HG02884 (cell line): Measurements from ENCODE around the gene TCL1A.
"Not testable (repeated sequence)": the region's sequence is repeated elsewhere in the genome, so short reads cannot be mapped to it uniquely, and the experiment has no call there.

Experiments used
- ATAC-seq: cut with Tn5 transposase; IDR thresholded peaks from one replicate; pipeline ENCODE4 v1.9.1; 2021; ENCODE audit warnings: mild to moderate bottlenecking, moderate library complexity; ENCODE audit not compliant: unreplicated experiment

TCL1A gene

DNA sequence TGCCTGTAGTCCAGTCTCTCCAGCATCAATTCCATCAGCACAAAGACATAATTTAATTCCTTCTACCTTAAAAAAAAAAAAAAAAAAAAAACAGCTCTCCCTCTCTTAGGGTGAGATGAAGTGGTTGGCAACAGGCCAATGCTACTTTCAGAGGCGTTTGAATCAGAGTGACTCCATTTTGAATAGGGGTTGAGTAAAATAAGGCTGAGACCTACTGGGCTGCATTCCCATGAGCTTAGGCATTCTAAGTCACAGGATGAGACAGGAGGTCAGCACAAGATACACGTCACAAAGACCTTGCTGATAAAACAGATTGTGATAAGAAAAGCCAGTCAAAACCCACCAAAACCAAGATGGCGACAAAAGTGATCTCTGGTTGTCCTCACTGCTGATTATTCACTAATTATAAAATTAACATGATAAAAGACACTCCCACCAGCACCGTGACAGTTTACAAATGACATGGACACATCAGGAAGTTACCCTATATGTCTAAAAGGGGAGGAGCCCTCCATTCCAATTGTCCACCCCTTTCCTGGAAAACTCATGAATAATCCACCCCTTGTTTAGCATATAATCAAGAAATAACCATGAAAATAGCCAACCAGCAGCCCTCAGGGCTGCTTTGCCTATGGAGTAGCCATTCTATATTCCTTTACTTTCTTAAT lies 34.6 kb downstream of the TCL1A start:
- ATAC-seq = no peak

DNA sequence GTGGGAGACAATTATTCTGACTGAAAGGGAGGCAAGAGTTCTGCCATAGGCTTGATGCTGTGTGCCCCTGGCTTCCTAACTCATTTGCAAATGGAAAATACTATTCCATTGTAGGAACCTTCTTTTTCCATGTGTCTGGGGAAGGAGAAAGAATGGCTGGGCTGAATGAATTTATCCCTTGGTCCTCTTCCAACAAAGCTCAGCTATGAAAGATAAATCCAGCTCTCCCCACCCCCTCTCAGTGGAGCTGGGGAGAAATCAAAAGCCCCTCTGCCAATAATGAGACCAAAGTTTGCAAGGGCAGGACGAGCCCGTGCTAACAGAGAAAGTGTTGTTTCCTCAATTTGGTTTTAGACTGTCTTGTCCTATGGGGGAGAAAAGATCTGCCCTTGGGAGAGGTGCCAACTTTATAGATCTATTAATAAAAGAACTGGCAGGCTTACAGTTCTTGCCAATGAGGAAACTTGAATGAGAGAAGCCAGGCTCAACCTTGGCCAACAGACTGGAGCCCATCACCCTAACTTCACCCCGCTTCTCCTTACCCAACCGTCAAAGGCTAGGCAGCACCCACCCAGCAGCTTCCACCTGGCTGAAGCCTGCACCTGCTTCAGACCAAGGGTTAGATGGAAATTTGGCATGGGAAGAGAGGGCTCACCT lies 36.6 kb downstream of the TCL1A start:
- ATAC-seq = no peak

DNA sequence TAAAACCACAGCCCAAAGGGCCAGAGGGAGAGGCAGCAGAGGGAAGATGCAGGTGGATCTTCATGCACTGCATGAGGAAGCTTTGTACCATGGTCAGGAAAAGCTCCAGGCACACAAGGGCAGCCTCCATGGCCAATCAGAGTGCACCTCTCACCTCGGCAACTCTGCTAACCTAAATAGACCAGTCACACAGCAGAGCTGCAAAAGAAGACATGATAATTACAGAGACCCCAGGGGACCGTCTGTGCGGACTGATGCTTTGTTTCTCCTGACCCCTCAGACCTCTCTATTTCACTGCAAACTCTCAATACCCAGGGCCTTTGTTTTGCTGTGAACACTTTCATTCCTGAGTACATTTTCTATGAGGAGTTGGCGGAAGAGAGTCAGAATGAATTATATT lies 38.4 kb downstream of the TCL1A start:
- no peak for ATAC-seq

DNA sequence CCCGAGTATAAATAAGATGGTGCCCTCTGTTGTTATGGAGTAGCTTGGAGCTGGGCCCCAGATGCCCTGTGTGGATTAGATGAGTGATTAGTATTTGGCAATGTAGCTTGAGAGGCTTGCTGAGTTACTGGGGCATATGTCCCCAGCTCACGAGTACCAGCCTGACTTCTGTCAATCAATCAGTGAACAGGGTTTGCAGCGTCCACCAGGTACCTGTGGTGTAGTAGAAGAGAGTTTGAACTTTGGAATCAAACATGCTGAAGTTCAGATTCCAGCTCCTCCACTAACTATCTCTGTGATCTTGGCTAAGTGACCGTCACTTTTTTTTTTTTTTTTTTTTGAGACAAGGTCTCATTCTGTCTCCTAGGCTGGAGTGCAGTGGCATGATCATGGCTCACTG lies 39.3 kb downstream of the TCL1A start:
- ATAC-seq = no peak

DNA sequence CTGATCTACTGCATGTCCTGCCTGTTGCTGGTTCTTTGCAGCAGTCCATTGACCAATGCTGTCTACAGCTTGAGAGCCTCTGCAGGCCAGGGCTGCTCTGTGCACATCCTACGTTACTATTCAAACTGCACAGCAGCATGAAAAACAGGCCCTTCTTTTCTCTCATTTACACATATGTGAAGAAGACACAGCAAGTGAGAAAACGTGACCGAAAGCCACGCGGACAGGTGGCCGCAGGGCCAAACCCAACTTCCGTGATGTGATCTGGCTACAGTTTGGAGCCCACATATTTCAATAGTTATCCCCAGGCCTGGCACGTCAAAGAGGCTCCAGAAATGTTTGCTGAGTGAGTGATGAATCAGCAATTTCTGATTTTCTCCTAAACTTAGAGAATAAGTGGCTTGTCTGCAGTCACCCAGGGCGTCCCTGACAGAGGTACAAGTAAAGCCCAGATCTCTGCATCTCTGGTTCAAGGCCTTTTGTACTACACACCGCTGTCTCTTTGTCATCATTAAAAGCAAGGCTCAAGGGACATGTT lies 45.6 kb downstream of the TCL1A start:
- ATAC-seq = no peak

DNA sequence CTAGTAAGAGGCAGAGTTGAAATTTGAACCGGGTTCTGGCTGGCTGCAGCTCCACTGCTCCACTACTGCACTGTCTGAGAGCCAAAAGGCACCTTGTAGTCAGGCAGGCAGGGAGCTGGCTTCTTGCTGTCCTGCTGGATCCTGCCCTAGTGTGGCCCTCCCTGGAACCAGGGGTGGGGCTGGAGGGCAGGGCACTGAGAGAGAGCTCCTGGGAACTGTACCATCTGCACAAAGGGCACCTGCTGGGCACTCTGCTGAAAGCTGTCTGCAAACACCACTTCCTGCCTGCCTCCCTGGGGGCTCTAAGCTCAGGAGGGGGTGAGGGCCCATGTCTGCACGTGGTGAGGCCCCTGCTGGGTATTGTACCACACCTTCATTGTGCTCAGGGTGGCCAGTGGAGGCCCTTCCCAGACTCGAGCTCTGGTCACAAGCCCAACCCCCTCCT lies 46.7 kb downstream of the TCL1A start:
- ATAC-seq = no peak

DNA sequence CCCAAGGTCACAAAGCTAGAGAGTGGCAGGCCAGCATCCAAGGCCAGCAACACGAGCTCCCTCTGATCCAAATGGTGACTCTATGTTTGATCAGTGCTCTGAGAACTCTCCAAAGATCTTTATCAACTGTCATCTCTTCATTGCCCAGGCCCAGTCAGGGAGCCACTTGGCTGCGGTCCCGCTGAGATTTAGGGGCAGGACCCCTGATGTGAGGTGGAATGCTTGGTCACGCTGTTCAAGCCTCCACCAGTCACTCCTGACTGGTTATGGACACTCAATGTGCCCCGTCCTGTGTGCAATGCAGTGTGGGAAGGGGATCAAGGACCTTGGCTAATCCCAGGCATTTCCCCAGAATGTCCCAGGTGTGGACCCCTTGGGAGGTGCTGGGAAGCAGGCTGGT lies 47.5 kb downstream of the TCL1A start:
- no peak for ATAC-seq

DNA sequence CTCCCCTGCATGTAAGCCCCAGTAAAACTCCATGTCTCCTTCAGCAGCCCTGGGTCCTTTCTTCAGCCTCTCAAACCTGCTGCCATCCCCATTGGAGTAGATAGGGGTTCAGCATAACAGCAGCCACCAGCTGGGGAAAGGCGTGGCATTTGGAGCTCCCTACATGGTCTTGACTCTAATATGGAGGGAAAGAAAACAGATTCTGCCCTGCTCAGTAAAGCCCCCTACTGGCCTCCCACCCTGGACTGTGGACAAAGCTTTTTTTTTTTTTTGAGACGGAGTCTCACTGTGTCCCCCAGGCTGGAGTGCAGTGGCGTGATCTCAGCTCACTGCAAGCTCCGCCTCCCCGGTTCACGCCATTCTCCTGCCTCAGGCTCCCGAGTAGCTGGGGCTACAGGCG lies 48.4 kb downstream of the TCL1A start:
- not testable (repeated sequence) for ATAC-seq

DNA sequence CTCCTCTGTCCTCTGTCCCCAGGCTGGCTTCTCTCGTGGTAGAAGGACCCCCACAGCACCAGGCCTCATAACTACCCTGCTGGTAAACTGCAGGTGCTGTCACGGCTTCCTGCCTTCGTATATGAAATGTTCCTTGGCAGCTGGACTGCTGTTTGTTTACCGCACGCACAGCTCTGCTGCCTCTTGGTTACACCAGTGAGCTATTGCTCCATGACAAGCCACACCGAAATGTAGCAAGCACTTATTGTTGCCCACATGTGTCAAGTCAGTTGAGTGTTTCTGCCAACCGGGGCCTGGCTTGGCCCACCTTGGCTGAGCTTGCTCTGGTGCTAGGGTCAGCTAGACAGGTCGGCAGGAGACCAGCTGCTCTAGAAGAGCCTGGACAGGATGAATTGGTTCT lies 49.4 kb downstream of the TCL1A start:
- ATAC-seq = no peak

DNA sequence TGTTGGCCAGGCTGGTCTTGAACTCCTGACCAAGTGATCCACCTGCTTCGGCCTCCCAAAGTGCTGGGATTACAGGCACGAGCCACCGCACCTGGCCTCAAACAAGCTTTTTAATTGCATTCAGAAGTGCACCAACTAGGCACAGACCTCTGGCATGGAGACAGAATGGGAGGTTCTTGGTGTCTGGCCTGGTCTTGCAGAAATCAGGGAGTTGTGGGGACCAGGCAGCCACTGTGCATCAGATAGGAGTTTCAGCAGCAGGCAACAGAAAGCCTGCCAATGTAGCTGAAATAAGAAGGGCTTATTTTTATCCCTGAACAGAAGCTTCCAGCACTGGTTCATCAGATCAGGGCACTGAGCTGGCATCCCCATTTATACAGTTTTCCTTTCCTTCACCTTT lies 49.9 kb downstream of the TCL1A start:
- ATAC-seq = no peak

DNA sequence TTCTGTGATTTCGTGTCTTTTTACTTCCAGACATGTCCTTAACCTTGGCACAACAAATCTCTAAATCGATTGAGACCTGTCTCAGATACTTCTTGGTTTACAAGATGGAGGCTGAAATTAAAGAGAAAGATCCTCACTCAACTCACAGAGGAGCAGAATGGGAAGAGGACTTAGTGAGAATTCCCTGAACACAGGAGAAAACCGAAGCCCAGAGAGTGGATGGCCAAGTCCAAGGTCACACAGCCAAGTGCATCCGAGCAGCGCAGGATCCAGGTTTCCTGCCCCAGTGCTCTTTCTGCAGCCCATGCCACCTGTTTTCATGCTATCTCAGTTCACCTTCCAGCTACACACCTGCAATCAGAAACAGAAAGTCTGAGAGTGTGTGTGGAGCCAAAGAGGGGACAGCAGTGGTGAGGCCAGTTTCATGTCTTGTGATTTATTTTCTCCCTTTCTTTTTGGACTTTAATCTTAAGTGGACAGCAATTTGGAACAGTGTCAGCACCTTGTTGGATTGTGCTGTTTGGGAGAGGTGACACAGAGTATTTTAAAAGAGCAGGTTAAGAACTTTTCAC lies 50.6 kb downstream of the TCL1A start:
- peak; percentile 26 for ATAC-seq

DNA sequence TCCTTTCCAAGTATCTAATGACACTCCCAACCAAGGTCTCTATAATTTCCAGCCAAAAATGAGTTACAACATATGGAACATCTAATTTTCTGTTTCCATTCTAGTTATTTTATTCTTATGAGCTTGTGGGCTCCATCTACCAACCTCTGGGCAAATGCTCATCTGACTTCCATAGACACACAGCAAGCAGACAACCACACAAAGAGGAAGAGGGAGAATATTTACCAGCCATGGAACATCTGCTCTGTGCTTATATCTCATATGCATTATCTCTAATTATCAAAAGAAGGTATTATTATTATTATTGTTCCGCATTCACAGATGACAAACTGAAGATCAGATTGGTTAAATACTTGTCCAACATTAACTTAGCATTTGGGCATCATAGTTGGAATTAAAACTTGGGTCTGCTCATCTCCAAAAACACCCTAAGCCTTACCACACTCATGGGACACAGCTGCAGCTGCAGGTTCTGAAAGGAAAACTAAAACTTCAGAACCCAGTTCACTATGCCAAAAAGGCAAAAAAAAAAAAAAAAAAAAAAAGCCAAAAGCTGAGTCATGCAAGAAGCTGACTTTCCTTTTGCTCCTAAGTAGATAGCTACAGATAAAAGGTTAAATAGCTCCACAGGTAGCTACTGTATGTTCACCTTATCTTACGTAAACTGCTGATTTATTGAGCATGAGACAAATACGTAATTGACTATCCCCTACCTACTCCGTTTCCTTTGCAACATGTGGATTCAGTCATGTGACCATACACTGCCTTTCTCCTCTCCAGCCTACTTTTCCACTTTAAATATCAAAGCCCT lies 51.3 kb downstream of the TCL1A start:
- peak; percentile 45 for ATAC-seq

DNA sequence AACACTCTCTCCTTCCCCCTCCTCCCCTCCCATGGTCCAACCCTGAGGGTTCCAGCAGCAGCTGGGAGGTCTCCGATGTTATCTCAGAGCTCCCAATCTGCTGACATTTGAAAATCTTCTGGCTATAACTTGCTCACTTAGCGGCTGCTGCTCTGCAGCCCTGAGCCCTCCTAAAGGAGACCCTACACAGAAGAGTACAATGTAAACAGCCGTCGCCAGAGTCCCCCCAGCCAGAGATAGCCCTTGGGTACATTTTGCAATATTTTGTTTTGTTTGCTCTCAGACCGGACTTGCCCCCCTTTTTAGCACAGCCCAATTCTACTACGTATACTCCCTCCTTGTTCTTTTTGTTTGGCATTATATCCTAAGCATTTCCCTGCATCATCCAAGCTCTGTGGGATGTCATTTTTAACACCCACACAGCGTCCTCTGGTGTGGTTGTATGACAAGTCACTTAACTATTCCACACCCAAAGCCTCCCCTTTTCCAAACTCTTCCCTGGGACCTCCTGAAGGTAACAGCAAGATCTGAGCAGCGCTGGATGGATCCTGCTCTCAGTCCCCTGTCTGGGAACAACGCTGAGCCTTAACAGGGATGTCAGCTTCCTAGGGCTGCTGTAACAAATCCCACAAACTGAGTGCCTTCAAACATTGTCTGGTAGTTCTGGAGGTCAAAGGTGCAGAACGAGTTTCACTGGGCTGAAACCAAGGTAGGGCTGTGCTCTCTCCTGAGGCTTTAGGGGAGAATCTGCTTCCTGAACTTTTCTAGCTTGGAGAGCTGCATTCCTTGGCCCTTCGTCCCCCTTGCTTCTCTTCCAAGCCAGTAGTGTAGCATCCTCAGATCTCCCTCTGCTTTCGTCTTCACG lies 53.0 kb downstream of the TCL1A start:
- ATAC-seq = no peak

DNA sequence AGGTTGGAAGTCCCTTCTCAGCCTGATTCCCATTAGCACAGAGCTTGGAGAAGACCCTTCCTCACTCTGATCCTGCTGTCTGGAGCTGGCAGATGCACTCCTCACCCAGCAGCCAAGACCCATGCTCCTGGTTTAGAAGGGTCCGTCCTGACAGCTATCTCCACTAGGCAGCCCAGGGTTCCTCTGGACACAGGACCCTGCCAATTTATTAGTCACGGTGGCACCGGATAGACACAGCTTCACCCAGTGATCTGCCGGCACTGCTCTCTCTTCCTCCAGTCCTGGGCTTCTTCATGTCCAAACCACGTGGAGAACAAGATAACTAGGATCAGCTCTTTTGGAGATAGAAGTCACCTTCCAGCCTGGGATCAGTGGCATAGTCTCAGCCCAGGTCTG lies 53.9 kb downstream of the TCL1A start:
- ATAC-seq = no peak
